Mesendoderm (in vitro differentiated cells): ENCODE measurements around the gene IGLON5.

Experiments
- DNase-seq: peaks from one replicate; pipeline ENCODE4 v3.0.0; 2013
- H2AK5ac ChIP-seq: 2 replicates; pipeline ENCODE4 v1.6.1; 2013; ENCODE audit warnings: low read length, inconsistent platforms
- H2BK120ac ChIP-seq: 2 replicates; pipeline ENCODE4 v1.6.1; 2013; ENCODE audit warnings: low read depth, mild to moderate bottlenecking, low read length, moderate library complexity, mixed read lengths
- H2BK15ac ChIP-seq: replicated peaks from 2 replicates; pipeline ENCODE4 v1.6.1; 2013; ENCODE audit warnings: low read depth, mild to moderate bottlenecking, moderate library complexity
- H2BK5ac ChIP-seq: 2 replicates; pipeline ENCODE4 v1.6.1; 2013; ENCODE audit warnings: low read length, inconsistent platforms
- H3K18ac ChIP-seq: 2 replicates; pipeline ENCODE4 v1.6.1; 2013; ENCODE audit warnings: mild to moderate bottlenecking, low read length, mixed read lengths
- H3K23ac ChIP-seq: one replicate; pipeline ENCODE4 v1.6.1; 2013; ENCODE audit warnings: low read length
- H3K27ac ChIP-seq: 2 replicates; pipeline ENCODE4 v1.5.1; 2013; ENCODE audit warnings: low read depth, mild to moderate bottlenecking, inconsistent platforms, low read length, moderate library complexity
- H3K27me3 ChIP-seq: 2 replicates; pipeline ENCODE4 v1.6.1; 2013; ENCODE audit warnings: low read length, control low read depth, mild to moderate bottlenecking, inconsistent platforms; ENCODE audit not compliant: insufficient read depth, poor library complexity
- H3K36me3 ChIP-seq: 2 replicates; pipeline ENCODE4 v1.6.1; 2013; ENCODE audit warnings: low read length, inconsistent platforms; ENCODE audit not compliant: control insufficient read depth, insufficient read depth
- H3K4ac ChIP-seq: one replicate; pipeline ENCODE4 v1.6.1; 2013; ENCODE audit warnings: low read depth, mild to moderate bottlenecking, low read length, moderate library complexity
- H3K4me1 ChIP-seq: 2 replicates; pipeline ENCODE4 v1.6.1; 2013; ENCODE audit warnings: low read depth, low read length, inconsistent platforms; ENCODE audit not compliant: control insufficient read depth
- H3K4me2 ChIP-seq: 2 replicates; pipeline ENCODE4 v1.6.1; 2013; ENCODE audit warnings: low read length
- H3K4me3 ChIP-seq: 2 replicates; pipeline ENCODE4 v1.5.1; 2013; ENCODE audit warnings: mild to moderate bottlenecking, low read length
- H3K56ac ChIP-seq: one replicate; pipeline ENCODE4 v1.6.1; 2013; ENCODE audit warnings: low read length
- H3K79me1 ChIP-seq: 2 replicates; pipeline ENCODE4 v1.6.1; 2013; ENCODE audit warnings: low read length, inconsistent platforms
- H3K79me2 ChIP-seq: 2 replicates; pipeline ENCODE4 v1.6.1; 2013; ENCODE audit warnings: mild to moderate bottlenecking, low read length; ENCODE audit not compliant: control insufficient read depth, insufficient read depth
- H3K9ac ChIP-seq: 2 replicates; pipeline ENCODE4 v1.6.1; 2013; ENCODE audit warnings: low read length, inconsistent platforms
- H4K5ac ChIP-seq: one replicate; pipeline ENCODE4 v1.6.1; 2013; ENCODE audit warnings: low read length
- H4K8ac ChIP-seq: one replicate; pipeline ENCODE4 v1.6.1; 2013; ENCODE audit warnings: low read depth, mild to moderate bottlenecking, control low read depth, low read length, moderate library complexity
- WGBS: extraction: QIAGEN DNeasy Blood & Tissue Kit; methylation state at CpG from one replicate; pipeline ENCODE4 v1.1.7; 2013; ENCODE audit warnings: low lambda C conversion rate, missing lambda C conversion rate; ENCODE audit not compliant: insufficient coverage; ENCODE audit errors: extremely low coverage; 5-methylcytosine and 5-hydroxymethylcytosine counted together

IGLON5 gene

DNA sequence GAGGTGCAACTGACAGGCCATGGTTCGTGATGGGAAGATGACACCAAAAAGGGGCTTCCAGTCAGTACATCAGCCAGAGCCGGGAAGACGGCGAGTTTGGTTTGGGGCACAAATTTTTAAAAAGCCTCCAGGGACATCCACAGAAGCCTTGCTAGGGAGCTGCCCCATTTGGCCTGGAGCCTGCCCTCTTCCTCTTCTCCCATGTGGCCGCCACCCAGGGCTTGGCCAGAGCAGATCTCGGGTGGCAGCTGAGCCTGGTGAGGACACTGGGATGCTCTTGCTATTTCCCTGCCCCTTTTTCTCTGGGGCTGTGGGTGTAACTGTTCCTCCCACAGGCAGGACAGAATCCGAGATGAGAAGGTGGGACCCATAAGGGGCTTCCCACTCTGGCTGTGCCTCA lies 46.5 kb downstream of the IGLON5 start:
- H3K79me1 ChIP-seq: no peaks in the 10 kb centered on the region
- no peak overlapping the region for H3K18ac ChIP-seq
- no peak overlapping the region for H3K9ac ChIP-seq
- no peak overlapping the region for H2AK5ac ChIP-seq
- H3K4me1 ChIP-seq: peaks cover 8% of the 10 kb centered on the region
- no peak overlapping the region for H3K4me2 ChIP-seq
- H2BK15ac ChIP-seq: no peak overlapping the region
- no peak overlapping the region for H2BK5ac ChIP-seq
- no peak overlapping the region for H4K5ac ChIP-seq
- no peaks in the 10 kb centered on the region for H3K79me2 ChIP-seq
- H3K23ac ChIP-seq: no peak overlapping the region
- H3K27ac ChIP-seq: no peak overlapping the region
- no peak overlapping the region for H3K56ac ChIP-seq
- no peaks in the 10 kb centered on the region for H3K27me3 ChIP-seq
- no peaks in the 10 kb centered on the region for H3K36me3 ChIP-seq
- no peak overlapping the region for H2BK120ac ChIP-seq
- no peak overlapping the region for H4K8ac ChIP-seq
- no CpG with 5 or more reads among the region's 7 CpGs for WGBS
- H3K4me3 ChIP-seq: no peak overlapping the region
- DNase-seq: no peak
- H3K4ac ChIP-seq: no peak overlapping the region

DNA sequence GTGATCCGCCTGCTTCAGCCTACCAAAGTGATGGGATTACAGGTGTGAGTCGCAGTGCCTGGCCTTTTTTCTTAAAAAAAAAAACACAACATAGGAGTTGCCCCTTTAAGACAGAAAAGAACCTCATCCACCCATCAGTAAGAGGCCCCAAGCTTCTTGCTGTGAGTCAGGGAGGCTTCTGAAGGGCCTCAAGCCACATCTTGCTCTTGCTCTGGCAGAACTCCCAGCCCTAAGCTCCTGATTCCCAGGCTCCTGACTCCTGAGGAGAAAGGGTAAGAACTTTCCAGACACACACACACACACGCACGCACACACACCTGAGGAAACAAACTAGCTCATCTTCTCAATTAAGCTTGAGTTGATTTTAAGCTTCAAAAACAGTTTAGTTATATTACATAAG lies 47.9 kb downstream of the IGLON5 start:
- WGBS: no CpG with 5 or more reads among the region's 4 CpGs
- Histone ChIP-seq H4K5ac (no peak overlapping the region), H3K36me3 (no peaks in the 10 kb centered on the region), H3K27ac (no peak overlapping the region), H4K8ac (no peak overlapping the region), H3K4me1 (peaks cover 7% of the 10 kb centered on the region), H3K23ac (no peak overlapping the region), H3K9ac (no peak overlapping the region), H2BK15ac (no peak overlapping the region), H3K18ac (no peak overlapping the region), H3K4ac (no peak overlapping the region), H2BK5ac (no peak overlapping the region), H3K56ac (no peak overlapping the region), H2BK120ac (no peak overlapping the region), H3K4me2 (no peak overlapping the region), H3K79me1 (peaks cover under 1% of the 10 kb centered on the region), H3K4me3 (no peak overlapping the region), H3K27me3 (no peaks in the 10 kb centered on the region), H3K79me2 (no peaks in the 10 kb centered on the region), H2AK5ac (no peak overlapping the region)
- no peak for DNase-seq

GRCh38 chr19:51361239-51361638 lies 49.8 kb downstream of the IGLON5 start:
- Histone ChIP-seq H3K79me1 (peaks cover 2% of the 10 kb centered on the region), H2BK15ac (no peak overlapping the region), H3K23ac (no peak overlapping the region), H4K8ac (no peak overlapping the region), H3K4me2 (no peak overlapping the region), H3K4ac (no peak overlapping the region), H3K9ac (no peak overlapping the region), H3K27me3 (no peaks in the 10 kb centered on the region), H2AK5ac (no peak overlapping the region), H3K4me1 (peaks cover 10% of the 10 kb centered on the region), H4K5ac (no peak overlapping the region), H3K4me3 (no peak overlapping the region), H3K79me2 (no peaks in the 10 kb centered on the region), H3K36me3 (no peaks in the 10 kb centered on the region), H2BK120ac (no peak overlapping the region), H3K27ac (no peak overlapping the region), H3K56ac (no peak overlapping the region), H3K18ac (no peak overlapping the region), H2BK5ac (no peak overlapping the region)
- no peak for DNase-seq
- WGBS: no CpG with 5 or more reads among the region's 13 CpGs

- Histone ChIP-seq H2BK15ac (no peak overlapping the region), H3K4me3 (no peak overlapping the region)
- DNase-seq: no peak
Observed at GRCh38 chr19:51364200-51365106, 53.0 kb downstream of the IGLON5 start.

DNA sequence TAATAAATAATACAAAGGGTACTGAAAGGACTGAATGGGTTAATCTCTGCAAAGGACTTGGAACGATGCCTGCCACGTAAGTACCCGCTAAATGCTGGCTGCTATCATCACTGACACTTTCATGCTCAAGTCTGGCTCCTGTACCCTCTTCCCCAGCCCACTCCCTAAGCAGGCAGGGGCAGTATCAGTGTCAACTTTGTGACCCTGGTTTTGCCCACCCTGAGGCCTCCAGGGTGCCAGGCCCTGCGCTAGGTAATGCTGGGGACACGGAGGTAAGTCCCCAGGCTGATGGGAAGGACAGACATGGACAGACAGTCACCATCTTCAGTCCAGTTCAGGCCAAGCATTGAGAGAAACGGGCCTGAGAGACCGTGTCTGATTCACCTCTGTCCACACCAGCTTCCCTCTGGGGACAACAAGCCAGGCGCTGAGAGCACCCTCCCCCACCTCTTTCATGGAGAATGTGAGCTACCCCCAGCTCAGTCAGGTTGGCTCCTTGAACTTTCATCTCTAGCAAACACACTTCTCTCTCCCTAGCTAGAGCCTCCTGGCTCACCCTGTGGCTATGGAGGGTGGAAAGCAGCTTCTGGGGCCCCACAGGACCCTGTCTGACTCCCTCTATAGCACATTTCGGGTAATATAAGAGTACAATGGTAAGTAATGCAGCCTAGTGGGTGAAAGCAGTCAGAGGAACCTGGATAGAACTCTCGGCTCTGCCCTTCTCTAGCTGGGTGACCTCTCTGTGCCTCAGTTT lies 53.9 kb downstream of the IGLON5 start:
- Histone ChIP-seq H3K4me2 (peak overlapping the region; percentile 84), H2AK5ac (no peak overlapping the region), H3K36me3 (no peaks in the 10 kb centered on the region), H3K79me1 (peaks cover 4% of the 10 kb centered on the region), H3K9ac (peak overlapping the region; percentile 91), H4K5ac (no peak overlapping the region), H2BK15ac (no peak overlapping the region), H3K79me2 (no peaks in the 10 kb centered on the region), H3K18ac (peak overlapping the region; percentile 30), H3K4ac (no peak overlapping the region), H3K27ac (peak overlapping the region; percentile 22), H2BK120ac (no peak overlapping the region), H3K23ac (no peak overlapping the region), H3K27me3 (no peaks in the 10 kb centered on the region), H3K56ac (peak overlapping the region; percentile 96), H4K8ac (no peak overlapping the region), H3K4me3 (peak overlapping the region; percentile 72), H2BK5ac (peak overlapping the region; percentile 39), H3K4me1 (peaks cover 16% of the 10 kb centered on the region)
- no peak for DNase-seq
- WGBS: no CpG with 5 or more reads among the region's 10 CpGs

More at GRCh38 chr19:51364200-51365106, 53.0 kb downstream of the IGLON5 start:
- no peak overlapping the region for H2BK5ac ChIP-seq
- no peak overlapping the region for H4K5ac ChIP-seq
- peak overlapping the region; percentile 35 for H2AK5ac ChIP-seq
- peaks cover 4% of the 10 kb centered on the region for H3K79me1 ChIP-seq
- no peak overlapping the region for H3K4ac ChIP-seq
- no CpG with 5 or more reads among the region's 15 CpGs for WGBS
- H3K56ac ChIP-seq: peak overlapping the region; percentile 60
- H3K27ac ChIP-seq: no peak overlapping the region
- H3K79me2 ChIP-seq: no peaks in the 10 kb centered on the region
- H3K23ac ChIP-seq: no peak overlapping the region
- no peak overlapping the region for H4K8ac ChIP-seq
- H3K18ac ChIP-seq: no peak overlapping the region
- H3K4me1 ChIP-seq: peaks cover 16% of the 10 kb centered on the region
- peak overlapping the region; percentile 26 for H3K9ac ChIP-seq
- H3K36me3 ChIP-seq: no peaks in the 10 kb centered on the region
- H2BK120ac ChIP-seq: no peak overlapping the region
- no peaks in the 10 kb centered on the region for H3K27me3 ChIP-seq
- H3K4me2 ChIP-seq: no peak overlapping the region
